HG02763 (cell line): ENCODE data around the gene CYP2C18.
"Not testable (repeated sequence)": the region's sequence is repeated elsewhere in the genome, so short reads cannot be mapped to it uniquely, and the experiment has no call there.

Experiments
- ATAC-seq: cut with Tn5 transposase; IDR thresholded peaks from one replicate; pipeline ENCODE4 v1.9.1; 2021; ENCODE audit warnings: mild to moderate bottlenecking, moderate library complexity; ENCODE audit not compliant: unreplicated experiment

Gene CYP2C18

DNA sequence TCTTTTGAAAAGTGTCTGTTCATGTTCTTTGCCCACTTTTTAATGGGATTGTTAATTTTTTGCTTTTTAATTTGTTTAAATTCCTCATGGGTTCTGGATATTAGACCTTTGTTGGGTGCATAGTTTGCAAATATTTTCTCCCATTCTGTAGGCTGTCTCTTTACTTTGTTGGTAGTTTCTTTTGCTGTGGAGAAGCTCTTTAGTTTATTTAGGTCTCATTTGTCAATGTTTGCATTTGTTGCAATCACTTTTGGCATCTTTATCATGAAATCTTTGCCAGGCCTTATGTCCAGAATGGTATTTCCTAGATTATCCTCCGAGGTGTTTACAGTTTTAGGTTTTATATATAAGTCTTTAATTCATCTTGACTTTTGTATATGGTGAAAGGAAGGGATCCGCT, 55.1 kb downstream of the CYP2C18 start:
- ATAC-seq, result no peak

DNA sequence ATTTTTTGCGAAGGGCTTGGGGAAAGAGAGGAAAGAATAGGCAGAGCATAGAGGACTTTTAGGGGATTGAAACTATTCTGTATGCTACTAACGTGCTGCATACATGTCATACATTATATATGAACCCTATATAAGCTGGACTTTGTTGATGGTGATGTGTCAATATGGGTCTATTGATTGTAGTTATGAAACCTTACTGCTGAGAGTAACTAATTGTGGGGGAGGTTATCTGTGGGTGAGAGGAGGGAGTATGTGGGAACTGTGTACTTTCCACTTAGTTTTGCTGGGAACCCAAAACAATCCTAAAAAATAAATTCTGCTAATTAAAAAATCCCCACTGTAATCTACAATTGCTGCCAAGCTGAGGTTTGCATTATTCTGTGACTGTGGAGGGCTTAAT, 63.6 kb downstream of the CYP2C18 start:
- ATAC-seq, result no peak

- no peak for ATAC-seq
These were observed 64.3 kb downstream of the CYP2C18 start for GRCh38 chr10:94747838-94748237.

DNA sequence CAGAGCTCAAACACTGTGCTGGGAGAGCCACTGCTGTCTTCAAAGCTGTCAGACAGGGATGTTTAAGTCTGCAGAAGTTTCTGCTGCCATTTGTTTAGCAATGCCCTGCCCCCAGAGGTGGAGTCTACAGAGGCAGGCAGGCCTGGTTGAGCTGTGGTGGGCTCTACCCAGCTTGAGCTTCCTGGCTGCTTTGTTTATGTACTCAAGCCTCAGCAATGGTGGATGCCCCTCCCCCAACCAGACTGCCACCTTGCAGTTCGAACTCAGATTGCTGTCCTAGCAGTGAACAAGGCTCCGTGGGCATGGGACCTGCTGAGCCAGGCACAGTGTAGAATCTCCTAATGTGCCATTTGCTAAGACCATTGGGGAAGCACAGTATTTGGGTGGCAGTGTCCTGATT, 74.4 kb downstream of the CYP2C18 start:
- ATAC-seq, result no peak

DNA sequence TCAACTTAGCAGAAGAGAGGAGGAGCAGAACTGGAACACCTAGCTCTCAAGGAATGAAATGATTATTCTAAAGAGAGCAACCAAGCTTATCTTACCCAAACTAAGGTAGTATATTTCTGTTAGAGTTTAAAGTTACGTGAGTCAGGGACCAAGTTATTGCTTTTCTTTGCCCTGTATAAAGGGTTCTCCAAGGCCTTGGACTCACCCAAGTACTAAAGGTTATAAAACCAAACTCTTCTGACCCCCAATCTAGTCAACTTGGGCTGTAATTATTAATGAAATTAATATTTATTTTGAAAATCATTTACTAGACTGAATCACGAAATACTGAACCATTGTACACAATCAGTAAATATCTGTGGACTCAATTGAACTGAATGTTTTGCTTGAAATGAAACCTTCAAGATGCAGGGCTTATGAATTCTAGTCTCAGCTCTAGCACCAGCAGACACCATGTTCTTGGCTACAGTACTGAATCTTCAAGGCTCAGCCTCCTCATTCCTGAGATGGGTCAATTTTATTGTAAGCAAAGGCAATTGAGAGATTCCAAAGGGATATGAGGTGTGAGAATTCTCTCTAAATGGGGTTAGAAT, 77.2 kb downstream of the CYP2C18 start:
- ATAC-seq, result no peak

DNA sequence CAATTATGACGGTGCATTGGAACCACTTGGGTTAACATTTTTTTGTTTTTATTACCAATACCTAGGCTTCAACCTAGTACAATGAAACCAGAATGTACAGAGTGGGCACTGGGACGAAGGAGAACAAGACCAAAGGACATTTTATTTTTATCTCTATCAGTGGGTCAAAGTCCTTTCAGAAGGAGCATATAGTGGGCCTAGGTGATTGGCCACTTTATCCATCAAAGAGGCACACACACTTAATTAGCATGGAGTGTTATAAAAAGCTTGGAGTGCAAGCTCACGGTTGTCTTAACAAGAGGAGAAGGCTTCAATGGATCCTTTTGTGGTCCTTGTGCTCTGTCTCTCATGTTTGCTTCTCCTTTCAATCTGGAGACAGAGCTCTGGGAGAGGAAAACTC, 78.9 kb downstream of the CYP2C18 start, which contains the start of gene CYP2C19:
Gene CYP2C19, plus strand, starts transcription at position 289 of the 400 bp plus-strand sequence. Its CDS starts 25 bp downstream, at position 314.
- no peak for ATAC-seq

DNA sequence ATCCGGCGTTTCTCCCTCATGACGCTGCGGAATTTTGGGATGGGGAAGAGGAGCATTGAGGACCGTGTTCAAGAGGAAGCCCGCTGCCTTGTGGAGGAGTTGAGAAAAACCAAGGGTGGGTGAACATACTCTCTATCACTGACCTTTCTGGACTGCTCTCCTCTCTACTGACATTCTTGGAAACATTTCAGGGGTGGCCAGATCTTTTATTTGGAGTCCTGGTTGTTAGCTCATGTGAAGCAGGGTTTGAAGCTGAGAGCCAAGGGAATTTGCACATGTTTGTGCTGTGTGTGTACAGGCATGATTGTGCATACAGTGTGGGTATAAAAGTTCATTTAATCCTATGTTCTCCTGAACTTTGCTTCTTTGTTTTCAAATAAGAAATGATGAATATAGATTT, 91.9 kb downstream of the CYP2C18 start:
- ATAC-seq, result not testable (repeated sequence)

DNA sequence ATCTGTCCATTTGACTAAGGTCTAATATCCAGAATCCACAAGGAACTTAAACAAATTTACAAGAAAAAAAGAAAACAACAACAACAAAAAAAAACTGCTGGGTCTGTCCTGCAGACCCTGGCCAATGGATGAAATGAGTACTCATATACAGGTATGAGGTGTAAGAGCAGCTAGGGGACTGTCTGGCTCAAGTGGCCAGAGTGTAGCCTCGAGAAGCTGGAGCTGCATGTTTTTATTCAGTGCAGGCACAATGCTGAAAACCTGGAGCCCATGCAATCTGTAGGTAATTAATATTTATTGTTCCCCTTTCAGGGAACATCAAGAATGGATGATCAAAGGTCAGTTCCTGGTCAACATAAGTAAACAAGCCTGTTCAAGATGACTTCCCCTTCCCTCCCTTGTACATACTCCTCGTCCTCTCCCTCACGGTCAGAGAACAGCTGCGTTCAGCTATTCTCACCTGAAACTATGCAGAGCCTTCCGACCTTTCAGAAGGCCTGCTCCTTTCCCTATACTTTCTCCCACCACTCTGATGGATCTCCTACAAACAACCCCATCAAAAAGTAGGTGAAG, 94.4 kb downstream of the CYP2C18 start:
- no peak for ATAC-seq

DNA sequence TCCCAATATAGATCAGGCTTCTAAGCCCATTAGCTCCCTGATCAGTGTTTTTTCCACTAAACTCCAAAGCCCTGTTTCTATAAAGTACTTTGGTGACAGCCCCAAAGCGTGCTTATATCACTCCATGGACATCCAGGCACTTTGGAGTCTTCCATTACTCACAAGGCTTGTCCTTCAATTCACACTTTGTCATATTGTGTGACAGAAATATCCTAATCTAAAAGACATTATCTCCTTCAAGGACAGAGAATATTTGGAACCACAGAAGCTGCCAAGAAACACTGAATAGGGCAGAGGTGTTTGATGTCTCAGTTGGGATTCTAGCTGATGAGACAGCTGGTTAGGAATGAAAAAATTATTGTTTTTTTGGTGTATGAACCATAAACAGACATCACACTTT, 97.3 kb downstream of the CYP2C18 start:
- no peak for ATAC-seq

DNA sequence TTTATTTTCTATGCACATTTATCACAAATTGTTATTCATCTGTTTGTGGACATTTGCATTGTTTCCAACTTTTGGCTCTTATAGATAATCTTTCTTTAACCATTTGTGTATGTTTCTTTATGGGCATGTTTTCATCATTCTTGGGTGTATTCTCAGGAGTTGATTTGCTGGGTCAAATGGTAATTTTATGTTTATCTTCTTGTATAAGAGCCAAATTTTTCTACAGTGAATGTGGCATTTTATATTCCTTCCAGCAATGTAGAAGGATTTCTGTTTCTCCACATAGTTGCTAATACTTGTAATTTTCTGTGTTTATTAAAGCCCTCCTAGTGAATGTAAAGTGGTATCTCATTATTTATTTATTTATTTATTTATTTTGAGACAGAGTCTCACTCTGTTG, 100.7 kb downstream of the CYP2C18 start:
- ATAC-seq, result no peak

DNA sequence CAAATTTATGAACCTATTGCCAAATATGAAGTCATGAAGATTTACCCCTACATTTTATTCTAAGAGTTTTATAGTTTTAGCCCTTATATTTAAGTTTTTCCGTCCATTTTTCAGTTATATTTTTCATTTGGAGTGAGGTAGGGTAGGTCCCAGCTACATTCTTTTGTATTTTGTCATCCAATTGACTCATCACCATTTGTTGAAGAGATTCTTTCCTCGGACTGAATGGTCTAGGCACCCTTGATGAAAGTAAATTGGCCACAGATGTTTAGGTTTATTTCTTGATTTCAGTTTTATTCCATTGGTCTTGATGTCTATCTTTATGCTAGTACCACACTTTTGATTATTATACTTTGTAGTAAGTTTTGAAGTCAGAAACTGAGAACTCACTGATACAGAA, 101.7 kb downstream of the CYP2C18 start:
- no peak for ATAC-seq
